DMS153 treated with DMSO at 0.1 percent for 48 hours (cell line): ENCODE data around the gene NDC1.

Experiments
- DNase-seq: peaks from one replicate; lab custom pipeline; 2025; ENCODE audit not compliant: unreplicated experiment; lab: John Stamatoyannopoulos, UW

Gene NDC1

DNA sequence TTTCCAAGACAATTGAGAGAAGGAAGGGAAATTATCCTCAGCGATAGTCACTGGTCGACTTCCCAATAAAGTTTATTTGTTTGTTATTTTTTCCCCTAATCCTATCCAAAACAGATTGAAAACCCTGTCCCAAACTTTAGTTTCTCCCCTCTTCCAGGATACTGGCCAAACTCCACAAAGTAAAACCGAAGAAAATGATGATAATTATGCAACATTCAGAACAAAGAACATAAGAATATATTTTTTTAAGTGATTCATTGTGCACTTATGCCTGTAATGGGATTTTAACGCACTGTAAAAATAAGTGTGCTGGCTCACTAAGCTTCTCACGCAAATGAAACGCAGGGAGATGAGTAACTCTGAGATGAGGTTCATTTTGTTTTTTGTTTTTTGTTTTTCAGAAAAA, 105.2 kb downstream of the NDC1 start:
- DNase-seq: no peak

DNA sequence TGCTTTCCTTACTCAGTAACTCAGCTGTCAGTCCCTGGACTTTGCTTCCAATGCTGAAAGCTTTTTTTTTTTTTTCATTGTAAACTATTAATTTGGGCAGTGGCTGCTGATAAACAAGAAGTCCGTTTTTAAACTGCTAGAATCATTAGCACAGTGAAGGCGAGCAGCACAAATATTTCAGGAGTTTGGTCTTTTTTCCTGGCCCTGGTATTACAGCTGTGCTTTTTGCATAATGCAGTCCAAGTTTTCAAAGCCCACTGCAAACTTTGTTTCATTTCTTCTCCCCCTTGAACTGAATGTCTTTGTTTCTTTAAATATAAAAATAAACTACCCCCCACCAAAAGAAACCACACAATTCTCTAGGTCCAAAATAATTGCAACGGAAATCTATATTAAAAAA, 105.7 kb downstream of the NDC1 start:
- DNase-seq: no peak

DNA sequence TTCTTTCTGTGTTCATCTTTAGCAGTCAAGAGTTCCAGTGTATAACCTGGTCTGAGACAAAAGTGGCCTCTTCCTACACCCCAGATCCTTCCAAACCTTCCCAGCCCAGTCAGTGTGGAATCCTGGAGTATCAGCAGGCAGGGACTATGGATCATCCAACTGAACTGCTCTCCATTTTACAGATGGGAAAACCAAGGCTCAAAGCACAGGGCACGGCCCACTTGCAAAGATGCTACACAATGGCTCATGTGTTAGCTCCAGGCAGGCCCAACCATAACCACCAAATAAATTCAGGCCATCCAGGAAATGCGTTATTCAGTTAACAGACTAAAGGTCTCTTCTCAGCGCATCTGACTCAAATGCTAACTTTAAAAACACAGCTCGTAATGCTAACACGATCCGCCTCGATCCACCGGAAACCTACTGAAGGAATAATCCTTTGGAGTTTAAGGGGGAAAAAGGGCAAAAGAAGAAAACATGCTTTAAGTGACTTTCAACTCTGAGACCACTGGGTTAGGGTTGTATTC, 106.3 kb downstream of the NDC1 start:
- DNase-seq: no peak

DNA sequence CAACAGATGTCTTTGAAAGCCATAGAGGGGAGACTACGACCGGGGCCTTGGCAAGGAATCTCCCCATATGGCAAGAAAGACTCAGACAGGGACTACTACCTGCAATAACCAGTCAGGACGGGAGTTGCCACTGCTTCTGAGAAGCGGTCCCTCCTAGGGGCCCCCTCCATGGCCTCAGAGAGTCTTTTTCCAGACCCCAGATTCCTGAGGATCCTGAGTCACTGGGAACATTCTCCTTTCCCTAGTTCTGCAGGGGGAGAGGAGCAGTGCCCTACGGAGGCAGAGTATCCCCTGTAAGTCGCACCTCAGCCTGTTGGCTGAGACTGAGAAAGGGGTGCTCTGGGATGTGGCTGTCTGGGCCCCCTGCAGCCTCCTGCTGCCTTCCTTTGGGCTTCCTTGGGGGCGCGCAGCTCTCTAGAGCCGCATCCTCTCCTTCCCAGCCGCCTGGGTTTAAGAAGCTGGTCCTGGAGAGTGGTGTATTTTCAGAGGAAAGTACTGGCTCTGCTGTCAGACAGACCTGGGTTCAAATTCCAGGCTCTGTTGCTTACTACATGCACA, 107.0 kb downstream of the NDC1 start:
- no peak for DNase-seq

DNA sequence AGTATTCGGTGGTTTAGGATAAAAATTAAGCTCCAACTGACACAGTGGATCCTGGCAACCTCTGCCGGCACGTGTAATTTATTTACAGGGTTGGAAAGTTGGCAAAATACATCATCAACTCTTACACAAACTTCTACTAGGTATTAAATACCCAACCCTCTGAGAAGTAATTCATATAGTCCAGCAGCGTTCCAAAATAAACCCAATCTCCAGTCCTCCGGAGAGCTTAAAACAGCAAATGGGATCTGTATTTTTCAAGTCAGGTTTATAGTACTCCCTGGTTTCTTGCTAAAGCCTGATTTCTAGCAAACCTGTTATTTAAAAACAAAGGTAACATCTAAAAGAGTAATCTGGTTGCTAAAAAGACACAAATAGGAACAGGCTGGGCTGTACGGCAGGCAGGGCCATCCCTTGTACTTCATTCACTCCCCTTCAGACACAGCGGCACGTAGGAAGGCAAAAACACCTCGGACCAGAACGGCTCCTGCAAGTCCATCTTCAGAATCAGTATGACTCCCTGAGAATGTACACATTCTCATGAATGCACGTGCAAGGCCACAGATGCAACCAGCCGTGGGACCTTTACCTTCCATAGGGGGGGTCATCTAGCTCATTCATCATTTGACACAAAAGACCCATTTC, 107.8 kb downstream of the NDC1 start:
- DNase-seq: no peak

DNA sequence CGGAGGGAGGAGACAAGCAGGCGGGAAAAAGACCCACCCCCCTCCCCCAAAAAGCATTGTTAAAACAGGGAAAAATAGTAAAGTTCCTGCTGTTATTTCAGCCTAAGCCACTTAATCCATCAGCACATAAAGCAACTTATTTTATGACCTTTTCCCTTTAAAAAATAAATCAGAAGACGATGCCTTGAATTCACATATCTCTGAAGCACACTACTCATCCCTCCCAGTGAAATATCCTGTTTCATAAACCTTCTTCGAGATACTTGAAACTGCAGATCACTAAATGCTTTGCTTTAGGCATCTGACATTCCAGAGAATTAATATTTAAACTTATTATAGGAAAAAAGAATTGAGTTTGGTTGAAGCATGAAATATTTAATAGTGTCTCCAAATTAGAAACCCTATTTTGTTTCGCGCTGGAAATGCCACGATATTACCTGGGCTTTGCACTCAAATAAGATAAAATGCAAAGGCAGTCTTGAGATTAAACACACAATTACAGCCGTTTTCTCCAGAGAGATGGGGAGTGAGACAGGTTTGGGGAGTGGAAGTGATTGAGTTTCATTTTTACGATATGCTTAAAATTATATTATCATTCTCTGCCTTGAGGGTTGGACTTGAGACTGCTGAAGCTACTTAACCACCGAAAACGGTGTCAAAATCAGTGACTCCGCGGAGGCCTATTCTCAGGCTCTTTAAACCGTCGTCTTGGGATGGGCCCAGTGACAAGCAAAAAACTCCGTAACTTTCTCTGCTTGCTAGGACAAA, 108.5 kb downstream of the NDC1 start:
- no peak for DNase-seq

DNA sequence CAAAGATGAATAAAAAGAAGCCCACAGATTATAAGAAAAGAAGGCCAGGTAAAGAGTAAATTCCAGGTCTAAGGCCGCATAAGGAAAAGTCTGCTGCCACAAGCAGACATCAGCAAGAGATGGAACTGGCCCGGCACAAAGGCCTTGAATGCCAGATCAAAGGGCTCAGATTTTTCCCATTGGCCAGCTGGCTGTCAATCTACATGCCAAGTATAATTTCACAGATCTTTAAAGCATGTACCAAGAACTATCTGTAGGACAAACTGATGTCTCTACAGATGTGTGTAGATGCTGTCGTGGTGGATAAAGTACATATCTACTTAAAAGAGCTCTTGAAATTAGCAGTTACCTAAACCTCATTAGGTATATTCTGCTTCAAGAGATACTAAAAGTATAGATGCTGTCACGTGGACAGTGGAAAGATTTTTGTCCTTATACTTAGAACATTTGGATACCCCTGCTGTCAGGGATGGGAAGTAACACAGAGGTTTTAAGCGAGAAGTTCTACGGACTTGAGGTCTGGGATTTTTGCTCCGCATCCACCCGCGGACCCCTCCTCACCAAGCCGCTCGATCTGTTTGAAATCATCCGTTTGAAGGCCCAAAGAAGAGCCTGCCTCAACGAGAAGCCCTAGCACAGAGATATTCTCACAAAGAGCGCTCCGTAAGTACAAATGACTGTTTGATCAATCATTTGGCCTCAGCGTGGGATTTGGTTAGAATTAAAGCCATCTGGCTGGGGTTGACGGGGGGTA, 109.2 kb downstream of the NDC1 start:
- DNase-seq: no peak

DNA sequence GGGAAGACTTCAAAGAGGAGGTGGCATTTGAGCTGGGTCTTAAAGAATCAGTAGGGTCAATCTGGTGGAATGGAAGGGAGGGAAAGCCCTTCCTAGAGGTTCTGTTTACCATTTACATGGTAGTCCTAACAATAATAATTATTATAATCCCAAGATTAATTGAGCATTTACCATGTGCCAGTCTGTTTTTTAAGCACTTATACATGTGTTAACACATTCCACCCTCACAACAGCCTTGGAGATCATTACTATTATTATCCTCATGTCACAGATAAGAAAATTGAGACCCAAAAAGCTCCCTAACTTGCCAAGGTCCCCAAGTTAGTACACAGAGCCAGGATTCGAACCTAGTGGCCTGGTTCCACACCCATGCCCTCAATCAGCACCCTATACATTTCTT, 109.9 kb downstream of the NDC1 start:
- DNase-seq: no peak

DNA sequence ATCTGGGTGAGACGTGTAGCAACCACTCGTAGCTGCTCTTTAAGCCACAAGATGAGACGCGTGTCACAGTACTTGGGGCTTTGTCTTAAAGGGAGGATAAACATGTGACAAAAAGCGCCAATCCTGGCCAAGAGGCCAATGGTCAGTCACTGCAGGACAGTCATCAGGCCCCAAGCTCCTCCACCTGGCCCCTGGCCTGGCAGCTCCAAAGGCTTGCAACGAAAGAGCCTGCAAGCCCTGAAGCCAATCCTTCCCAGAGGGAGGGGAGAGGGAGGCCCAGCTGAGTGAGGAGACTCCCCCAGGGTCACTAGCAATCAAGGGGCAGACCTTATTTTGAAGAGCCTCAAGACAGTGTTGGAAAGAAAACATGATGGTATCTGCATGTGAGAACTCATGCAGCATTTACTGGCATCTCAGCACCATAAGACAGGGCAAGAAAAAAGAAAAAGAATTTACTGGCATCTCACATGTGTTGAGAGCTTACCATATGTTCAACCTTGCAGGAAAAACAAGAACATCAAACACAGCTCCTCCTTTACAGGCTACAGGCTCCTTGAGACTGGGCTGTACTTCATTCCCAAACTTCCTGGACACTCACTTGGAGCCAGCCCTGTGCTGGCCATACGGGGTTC, 110.5 kb downstream of the NDC1 start:
- no peak for DNase-seq

DNA sequence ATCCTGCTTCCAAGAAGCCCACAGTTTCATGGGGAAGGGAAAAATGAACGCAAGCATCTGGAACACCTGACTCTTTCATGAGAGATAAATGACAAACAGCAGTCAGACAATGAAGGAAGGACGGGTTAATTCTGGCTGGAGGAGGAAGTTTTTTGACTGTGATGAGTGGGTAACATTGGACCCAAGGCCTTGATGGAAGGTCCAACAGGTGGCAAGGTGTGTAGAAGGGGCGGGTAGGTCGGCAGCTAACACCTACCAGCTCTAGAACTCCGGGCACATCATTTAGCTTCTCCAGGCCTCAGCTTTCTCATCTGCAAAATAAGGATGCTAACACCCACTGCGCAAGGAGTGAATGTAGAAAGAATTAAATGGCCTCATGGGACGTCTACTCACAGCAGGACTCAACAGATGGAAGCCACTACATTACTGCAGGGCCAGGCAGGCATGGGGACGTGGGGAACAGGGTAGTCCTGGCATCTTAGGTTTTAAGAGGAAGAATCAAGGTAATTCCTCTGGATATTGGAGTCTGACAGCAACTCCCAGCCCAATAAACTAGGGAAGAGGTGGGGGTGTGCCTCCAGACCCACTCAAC, 112.0 kb downstream of the NDC1 start:
- no peak for DNase-seq

DNA sequence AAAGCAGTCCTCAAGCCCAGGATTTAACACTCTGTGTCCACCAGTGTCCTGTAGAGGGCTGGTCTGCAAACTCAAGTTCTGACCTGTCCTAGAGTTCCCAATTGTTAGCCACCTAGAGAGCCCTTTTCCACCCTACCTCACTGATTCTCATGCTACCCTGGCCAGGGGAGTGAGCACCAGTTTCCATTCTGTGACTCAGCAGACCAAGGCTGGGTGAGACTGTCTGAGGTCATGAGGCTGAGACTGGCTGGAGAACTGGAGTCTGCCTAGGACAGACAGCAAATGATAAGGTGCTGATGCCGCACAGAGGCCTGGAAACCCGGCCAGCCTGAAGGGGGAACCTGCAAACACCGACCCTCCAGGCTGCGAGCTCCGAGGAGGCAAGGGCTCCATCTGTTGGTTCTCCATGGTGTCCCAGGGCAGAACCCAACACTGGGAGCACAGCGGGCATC, 112.8 kb downstream of the NDC1 start:
- no peak for DNase-seq

DNA sequence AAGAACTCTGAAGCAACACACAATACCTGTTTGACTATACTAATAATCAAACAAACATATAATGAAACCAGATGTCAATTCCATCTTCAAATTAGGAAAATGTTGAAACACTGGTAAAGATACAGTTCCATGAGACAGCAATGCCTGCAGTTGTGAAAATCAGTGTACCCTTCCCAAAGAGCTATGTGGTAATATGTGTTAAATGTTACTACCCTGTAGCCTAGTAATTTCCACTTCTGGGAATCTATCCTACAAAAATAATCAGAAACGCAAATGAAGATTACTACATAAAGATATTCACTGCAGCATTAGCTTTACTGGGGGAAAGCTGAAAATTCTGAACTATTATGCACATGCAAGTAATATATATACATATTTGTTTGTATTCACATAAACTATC, 116.1 kb downstream of the NDC1 start:
- DNase-seq: no peak

DNA sequence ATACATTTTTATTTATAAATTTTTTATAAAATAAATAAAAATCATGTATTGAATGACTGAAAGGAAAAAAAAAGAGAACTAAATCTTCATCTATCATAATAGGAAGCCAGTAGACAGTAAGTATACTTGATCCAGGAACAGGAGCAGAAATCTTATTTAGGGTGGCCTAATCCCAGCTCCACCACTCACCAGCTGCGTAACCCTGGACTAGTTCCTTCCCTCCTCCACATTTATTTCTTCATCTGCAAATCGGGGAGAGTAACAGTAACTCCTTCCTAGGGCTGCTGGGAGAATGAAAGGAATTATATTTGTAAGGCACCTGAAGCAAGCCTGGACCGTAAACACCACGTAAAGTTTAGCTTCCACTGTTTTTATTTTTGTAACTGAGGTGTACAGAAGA, 117.0 kb downstream of the NDC1 start:
- no peak for DNase-seq

DNA sequence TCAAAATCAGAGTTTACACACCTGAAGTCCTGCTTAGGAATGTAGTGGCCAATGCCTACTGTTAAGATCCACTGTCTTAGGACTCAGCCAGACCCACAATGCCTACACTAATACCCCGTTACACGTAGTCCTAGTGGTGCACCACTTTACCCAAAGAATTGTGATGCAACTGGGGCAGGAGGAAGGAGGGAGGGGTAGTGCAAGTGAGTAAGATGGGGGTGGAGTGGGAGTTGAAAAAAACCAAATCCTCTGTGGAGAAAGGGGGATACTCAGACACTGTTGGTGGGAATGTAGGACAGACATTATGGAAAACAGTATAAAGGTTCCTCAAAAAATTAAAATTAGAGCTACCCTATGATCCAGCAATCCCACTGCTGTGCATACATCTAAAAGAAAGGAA, 118.6 kb downstream of the NDC1 start:
- no peak for DNase-seq

DNA sequence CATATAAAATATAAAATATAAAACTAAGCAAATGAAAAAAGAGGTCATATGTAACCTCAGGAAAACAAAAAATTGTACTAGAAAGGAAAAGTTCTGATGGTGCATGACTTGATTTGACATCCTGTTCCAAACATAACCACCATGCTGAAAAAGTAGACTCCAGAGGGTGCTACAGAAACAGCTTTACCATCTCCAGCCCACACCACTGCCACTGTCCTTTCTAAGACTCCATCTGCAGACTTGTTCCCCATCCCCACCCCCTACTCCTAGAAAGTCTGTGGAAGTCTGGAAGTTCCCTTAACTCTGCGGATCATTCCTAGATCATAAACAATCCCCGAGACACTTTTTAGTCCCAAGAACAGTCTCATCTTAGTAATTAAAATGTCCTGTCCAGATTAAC, 119.7 kb downstream of the NDC1 start:
- no peak for DNase-seq

DNA sequence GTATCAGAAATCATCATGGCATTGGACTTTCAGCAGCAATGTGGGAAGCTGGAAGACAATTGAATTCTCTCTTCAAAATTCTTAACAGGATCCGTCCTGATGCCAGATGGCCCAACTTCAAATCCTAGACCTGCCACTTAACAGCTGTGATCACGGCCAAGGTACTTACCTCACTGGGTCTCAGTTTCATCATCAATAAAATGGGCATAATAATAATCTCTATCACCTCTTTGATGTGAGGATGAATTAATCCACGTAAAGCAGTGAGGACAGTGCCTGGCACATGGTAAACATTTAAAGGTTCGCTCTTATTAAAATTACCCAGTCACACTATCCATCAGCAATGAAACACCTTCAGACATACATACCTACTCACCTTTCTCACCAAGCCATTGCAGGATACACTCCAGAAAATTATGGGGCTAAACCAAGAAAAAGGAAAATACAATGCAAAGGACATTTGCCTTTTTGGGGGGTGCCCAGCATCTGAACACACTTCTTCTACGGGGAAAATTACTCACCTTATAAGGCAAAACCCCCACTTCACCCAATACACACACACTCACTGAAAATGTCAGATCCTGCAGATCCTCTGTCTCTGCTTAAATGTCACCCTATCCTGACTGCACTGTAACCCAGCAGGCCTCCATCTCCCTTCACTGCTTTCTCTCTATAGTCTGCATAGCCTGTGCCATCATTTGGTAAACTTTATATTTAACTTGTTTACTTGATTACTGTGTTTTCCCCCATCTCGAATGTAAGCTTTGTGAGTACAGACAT, 120.9 kb downstream of the NDC1 start:
- no peak for DNase-seq

DNA sequence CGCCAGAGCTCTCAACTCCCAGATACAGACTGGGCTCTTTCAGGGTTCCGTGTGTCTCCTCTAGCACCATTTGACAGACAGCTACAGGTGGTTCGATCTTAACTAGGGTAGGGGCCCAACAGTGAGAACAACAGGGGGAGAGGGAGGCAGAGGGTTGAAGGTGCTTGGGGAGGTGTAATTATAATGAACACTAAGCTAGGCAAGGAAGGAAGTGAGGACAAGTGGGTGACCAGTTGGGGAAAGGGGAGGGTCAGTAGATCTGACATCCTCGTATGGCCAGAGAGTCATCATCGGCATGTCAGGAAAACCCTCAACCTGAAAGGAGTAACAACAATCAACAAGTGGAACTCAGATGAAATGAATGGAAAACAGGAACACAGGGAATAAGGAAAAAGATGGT, 121.9 kb downstream of the NDC1 start:
- DNase-seq: no peak

DNA sequence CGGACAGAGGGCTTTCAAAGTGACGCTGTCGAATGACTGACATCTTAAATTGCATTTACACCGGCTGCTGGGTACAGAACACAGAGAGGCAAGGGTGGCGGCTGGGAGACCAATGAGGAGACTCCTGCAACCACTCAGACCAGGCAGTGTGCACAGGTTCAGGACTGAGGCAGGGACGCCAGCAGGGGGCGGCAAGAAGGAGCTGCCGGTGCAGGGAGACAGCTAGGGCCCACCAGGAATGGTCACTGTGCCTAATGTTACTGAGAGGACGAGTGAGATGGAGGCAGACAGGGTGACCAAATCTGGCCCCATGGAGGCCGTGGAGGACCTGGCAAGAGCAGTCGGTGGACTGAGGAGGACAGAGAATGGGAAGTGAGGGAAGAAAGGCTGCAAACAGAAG, 122.6 kb downstream of the NDC1 start:
- no peak for DNase-seq
